ENCODE measurements around the gene WNT5B.

DNA sequence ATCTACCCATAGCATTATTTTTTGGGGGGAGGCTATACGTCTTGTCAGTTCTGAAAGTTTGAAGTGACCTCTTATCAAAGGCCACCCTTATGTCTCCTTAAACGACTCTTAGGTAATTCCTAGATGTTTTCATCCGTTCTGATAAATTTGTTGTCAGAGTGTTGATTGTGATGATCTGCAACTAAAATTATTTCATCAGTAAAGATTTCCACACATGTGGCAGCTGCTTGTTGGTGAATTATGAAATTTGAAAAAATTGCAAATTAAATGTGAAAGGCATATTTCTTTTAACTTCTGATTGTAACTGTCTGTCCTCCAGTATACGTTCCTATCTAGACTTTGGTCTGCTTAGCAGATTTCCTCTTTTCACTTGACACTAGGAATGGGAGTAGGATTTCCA, 63.2 kb downstream of the WNT5B start:
- TF ChIP-seq ESRRG (CRISPR knock-in tag; IDR thresholded peaks at IDR 0.05) (no peak), TOX (CRISPR knock-in tag; IDR thresholded peaks at IDR 0.05; ENCODE audit: borderline replicate concordance) (no peak), ARNTL (CRISPR knock-in tag; IDR thresholded peaks at IDR 0.05; ENCODE audit: borderline replicate concordance, low read depth) (0 out of 2 replicates have a peak, but pooled peaks have one; percentile 11), PPARA (CRISPR knock-in tag; IDR thresholded peaks at IDR 0.05; ENCODE audit: borderline replicate concordance) (no peak), GLIS3 (CRISPR knock-in tag; IDR thresholded peaks at IDR 0.05) (no peak)

All from SK-N-SH treated with all-trans-retinoic acid at 6 μM for 48 hours (cell line).